ENCODE results near the gene CGREF1.
"Not testable (repeated sequence)": the region's sequence is repeated elsewhere in the genome, so short reads cannot be mapped to it uniquely, and the experiment has no call there.

The CGREF1 gene

GRCh38 chr2:27137322-27137935, 18.5 kb upstream of the CGREF1 start:
- in situ Hi-C loops (cut with HindIII; ENCODE audit: low sequenced_read_pairs), result no loop called here

GRCh38 chr2:27136751-27137150, 17.8 kb upstream of the CGREF1 start:
- in situ Hi-C loops (cut with HindIII; ENCODE audit: low sequenced_read_pairs), result no loop called here

- in situ Hi-C loops (cut with HindIII; ENCODE audit: low sequenced_read_pairs), result no loop called here
Observed at GRCh38 chr2:27135478-27135955, 16.6 kb upstream of the CGREF1 start.

- in situ Hi-C loops (cut with HindIII; ENCODE audit: low sequenced_read_pairs), result no loop called here
Observed at GRCh38 chr2:27134781-27135477, 16.0 kb upstream of the CGREF1 start.

- in situ Hi-C loops (cut with HindIII; ENCODE audit: low sequenced_read_pairs), result no loop called here
Observed at GRCh38 chr2:27133905-27134780, 15.2 kb upstream of the CGREF1 start, which contains the start of gene PREB. TSS of gene PREB (minus strand) at chr2:27134636. CDS start at chr2:27134421, 215 bp downstream.

GRCh38 chr2:27133195-27133875, 14.4 kb upstream of the CGREF1 start:
- in situ Hi-C loops (cut with HindIII; ENCODE audit: low sequenced_read_pairs), result no loop called here

GRCh38 chr2:27131429-27131828, 12.5 kb upstream of the CGREF1 start:
- in situ Hi-C loops (cut with HindIII; ENCODE audit: low sequenced_read_pairs), result no loop called here

- in situ Hi-C loops (cut with HindIII; ENCODE audit: low sequenced_read_pairs), result no loop called here
Observed at GRCh38 chr2:27130396-27130795, 11.5 kb upstream of the CGREF1 start.

GRCh38 chr2:27128668-27129571, 10.0 kb upstream of the CGREF1 start:
- in situ Hi-C loops (cut with HindIII; ENCODE audit: low sequenced_read_pairs), result loop anchor here (5.0 kb wide), 1 partner anchor 38 kb away; no protein-coding TSS in a partner anchor

- in situ Hi-C loops (cut with HindIII; ENCODE audit: low sequenced_read_pairs), result loop anchor here (5.0 kb wide), 1 partner anchor 39 kb away; no protein-coding TSS in a partner anchor
Observed at GRCh38 chr2:27127883-27128667, 9.1 kb upstream of the CGREF1 start.

GRCh38 chr2:27126252-27126710, 7.4 kb upstream of the CGREF1 start:
- in situ Hi-C loops (cut with HindIII; ENCODE audit: low sequenced_read_pairs), result loop anchor here (5.0 kb wide), 1 partner anchor 41 kb away; no protein-coding TSS in a partner anchor

GRCh38 chr2:27125104-27125503, 6.2 kb upstream of the CGREF1 start:
- in situ Hi-C loops (cut with HindIII; ENCODE audit: low sequenced_read_pairs), result loop anchor here (5.0 kb wide), 1 partner anchor 42 kb away; no protein-coding TSS in a partner anchor

GRCh38 chr2:27123302-27124150, 4.6 kb upstream of the CGREF1 start, which contains the start of gene ABHD1:
TSS of gene ABHD1 (plus strand) at chr2:27123815. CDS start at chr2:27123949, 134 bp downstream.
- in situ Hi-C loops (cut with HindIII; ENCODE audit: low sequenced_read_pairs), result loop anchor here (5.0 kb wide), 1 partner anchor 79 kb away; no protein-coding TSS in a partner anchor

GRCh38 chr2:27122791-27123190, 3.9 kb upstream of the CGREF1 start:
- in situ Hi-C loops (cut with HindIII; ENCODE audit: low sequenced_read_pairs), result loop anchor here (5.0 kb wide), 1 partner anchor 80 kb away; no protein-coding TSS in a partner anchor

- in situ Hi-C loops (cut with HindIII; ENCODE audit: low sequenced_read_pairs), result loop anchor here (5.0 kb wide), 1 partner anchor 80 kb away; no protein-coding TSS in a partner anchor
Observed at GRCh38 chr2:27121906-27122305, 3.0 kb upstream of the CGREF1 start.

GRCh38 chr2:27119330-27119670, 372 bp upstream of the CGREF1 start:
- in situ Hi-C loops (cut with HindIII; ENCODE audit: low sequenced_read_pairs), result not testable (repeated sequence)

- in situ Hi-C loops (cut with HindIII; ENCODE audit: low sequenced_read_pairs), result no loop called here
Observed at GRCh38 chr2:27117995-27118524, 868 bp downstream of the CGREF1 start.

Data from endothelial cell of hepatic sinusoid (primary cell).